ENCODE data around the gene SMIM3. TPM values are rescaled to one million over a fixed set of nuclear protein-coding genes. Genes with fewer than 3 reads are reported as not detected.

Gene SMIM3
- polyA plus RNA-seq, 2 of the 4 experiments (the other 2 are of a cell fraction): 4.5 to 4.6 TPM

DNA sequence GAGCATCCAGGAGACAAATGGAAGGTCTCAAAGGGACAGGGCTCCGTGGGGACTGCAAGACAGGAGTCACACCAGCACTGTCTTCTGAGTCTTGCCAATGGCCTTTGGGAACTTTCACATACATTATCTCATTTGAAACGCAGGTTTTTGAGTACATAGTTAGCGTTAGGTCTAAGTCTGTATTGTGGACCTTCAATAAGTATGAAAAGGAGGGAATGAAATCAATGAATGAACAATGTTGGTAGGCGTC lies 19.3 kb upstream of the SMIM3 start:
- FAIRE-seq: no peak
- ChIA-PET CTCF (interaction anchor here (1.9 to 2.2 kb wide), 2 partner anchors 18 to 20 kb away, joined by 7 to 8 read pairs; partner anchors contain the start of gene SMIM3), POLR2A (interaction anchor here (0.9 to 1.4 kb wide), 4 partner anchors 18 to 59 kb away, joined by 3 to 22 read pairs (median 8); partner anchors contain the start of genes RBM22 and SMIM3)
- Histone ChIP-seq H3K4me1 (peaks cover 9% of the 10 kb centered on the region), H3K27ac (peak overlapping the region; percentile 91 to 93), H3K4me2 (peak overlapping the region; percentile 74), H3K9me3 (no peaks in the 10 kb centered on the region), H3K4me3 (peak overlapping the region; percentile 58)
- ATAC-seq: peak; percentile 23 to 55
- DNase-seq (ENCODE audit: low read depth in 1 of 2, low spot score in 1 of 2): no peak
- WGBS (ENCODE audit: missing lambda C conversion rate): 63% methylated on average over 4 of the region's 4 CpGs
- TF ChIP-seq MYC (IDR thresholded peaks at IDR 0.05; ENCODE audit: borderline replicate concordance, low read length) (no peak), ZC3H11A (IDR thresholded peaks at IDR 0.05) (no peak), JUN (IDR thresholded peaks at IDR 0.05) (no peak), TFCP2L1 (CRISPR knock-in tag; IDR thresholded peaks at IDR 0.05) (no peak), SMC3 (IDR thresholded peaks at IDR 0.05) (no peak), NR3C1 (IDR thresholded peaks at IDR 0.05) (no peak), HDAC2 (IDR thresholded peaks at IDR 0.05) (no peak), HOXA7 (CRISPR knock-in tag; IDR thresholded peaks at IDR 0.05) (no peak), KDM5A (IDR thresholded peaks at IDR 0.05) (no peak), NPAS2 (CRISPR knock-in tag; IDR thresholded peaks at IDR 0.05; ENCODE audit: borderline replicate concordance) (no peak), RARB (CRISPR knock-in tag; IDR thresholded peaks at IDR 0.05) (no peak), EHMT2 (IDR thresholded peaks at IDR 0.05; ENCODE audit: low read depth) (no peak), EP300 (IDR thresholded peaks at IDR 0.05) (no peak), HEYL (CRISPR knock-in tag; IDR thresholded peaks at IDR 0.05) (no peak)
- TF ChIP-seq, protein P1, sequence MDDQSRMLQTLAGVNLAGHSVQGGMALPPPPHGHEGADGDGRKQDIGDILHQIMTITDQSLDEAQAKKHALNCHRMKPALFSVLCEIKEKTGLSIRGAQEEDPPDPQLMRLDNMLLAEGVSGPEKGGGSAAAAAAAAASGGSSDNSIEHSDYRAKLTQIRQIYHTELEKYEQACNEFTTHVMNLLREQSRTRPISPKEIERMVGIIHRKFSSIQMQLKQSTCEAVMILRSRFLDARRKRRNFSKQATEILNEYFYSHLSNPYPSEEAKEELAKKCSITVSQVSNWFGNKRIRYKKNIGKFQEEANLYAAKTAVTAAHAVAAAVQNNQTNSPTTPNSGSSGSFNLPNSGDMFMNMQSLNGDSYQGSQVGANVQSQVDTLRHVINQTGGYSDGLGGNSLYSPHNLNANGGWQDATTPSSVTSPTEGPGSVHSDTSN (IDR thresholded peaks at IDR 0.05): no peak
- TF ChIP-seq, protein P2, sequence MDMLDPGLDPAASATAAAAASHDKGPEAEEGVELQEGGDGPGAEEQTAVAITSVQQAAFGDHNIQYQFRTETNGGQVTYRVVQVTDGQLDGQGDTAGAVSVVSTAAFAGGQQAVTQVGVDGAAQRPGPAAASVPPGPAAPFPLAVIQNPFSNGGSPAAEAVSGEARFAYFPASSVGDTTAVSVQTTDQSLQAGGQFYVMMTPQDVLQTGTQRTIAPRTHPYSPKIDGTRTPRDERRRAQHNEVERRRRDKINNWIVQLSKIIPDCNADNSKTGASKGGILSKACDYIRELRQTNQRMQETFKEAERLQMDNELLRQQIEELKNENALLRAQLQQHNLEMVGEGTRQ (IDR thresholded peaks at IDR 0.05): no peak
- TF ChIP-seq, protein P3, sequence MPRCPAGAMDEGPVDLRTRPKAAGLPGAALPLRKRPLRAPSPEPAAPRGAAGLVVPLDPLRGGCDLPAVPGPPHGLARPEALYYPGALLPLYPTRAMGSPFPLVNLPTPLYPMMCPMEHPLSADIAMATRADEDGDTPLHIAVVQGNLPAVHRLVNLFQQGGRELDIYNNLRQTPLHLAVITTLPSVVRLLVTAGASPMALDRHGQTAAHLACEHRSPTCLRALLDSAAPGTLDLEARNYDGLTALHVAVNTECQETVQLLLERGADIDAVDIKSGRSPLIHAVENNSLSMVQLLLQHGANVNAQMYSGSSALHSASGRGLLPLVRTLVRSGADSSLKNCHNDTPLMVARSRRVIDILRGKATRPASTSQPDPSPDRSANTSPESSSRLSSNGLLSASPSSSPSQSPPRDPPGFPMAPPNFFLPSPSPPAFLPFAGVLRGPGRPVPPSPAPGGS (IDR thresholded peaks at IDR 0.05): no peak
- TF ChIP-seq, protein P4, sequence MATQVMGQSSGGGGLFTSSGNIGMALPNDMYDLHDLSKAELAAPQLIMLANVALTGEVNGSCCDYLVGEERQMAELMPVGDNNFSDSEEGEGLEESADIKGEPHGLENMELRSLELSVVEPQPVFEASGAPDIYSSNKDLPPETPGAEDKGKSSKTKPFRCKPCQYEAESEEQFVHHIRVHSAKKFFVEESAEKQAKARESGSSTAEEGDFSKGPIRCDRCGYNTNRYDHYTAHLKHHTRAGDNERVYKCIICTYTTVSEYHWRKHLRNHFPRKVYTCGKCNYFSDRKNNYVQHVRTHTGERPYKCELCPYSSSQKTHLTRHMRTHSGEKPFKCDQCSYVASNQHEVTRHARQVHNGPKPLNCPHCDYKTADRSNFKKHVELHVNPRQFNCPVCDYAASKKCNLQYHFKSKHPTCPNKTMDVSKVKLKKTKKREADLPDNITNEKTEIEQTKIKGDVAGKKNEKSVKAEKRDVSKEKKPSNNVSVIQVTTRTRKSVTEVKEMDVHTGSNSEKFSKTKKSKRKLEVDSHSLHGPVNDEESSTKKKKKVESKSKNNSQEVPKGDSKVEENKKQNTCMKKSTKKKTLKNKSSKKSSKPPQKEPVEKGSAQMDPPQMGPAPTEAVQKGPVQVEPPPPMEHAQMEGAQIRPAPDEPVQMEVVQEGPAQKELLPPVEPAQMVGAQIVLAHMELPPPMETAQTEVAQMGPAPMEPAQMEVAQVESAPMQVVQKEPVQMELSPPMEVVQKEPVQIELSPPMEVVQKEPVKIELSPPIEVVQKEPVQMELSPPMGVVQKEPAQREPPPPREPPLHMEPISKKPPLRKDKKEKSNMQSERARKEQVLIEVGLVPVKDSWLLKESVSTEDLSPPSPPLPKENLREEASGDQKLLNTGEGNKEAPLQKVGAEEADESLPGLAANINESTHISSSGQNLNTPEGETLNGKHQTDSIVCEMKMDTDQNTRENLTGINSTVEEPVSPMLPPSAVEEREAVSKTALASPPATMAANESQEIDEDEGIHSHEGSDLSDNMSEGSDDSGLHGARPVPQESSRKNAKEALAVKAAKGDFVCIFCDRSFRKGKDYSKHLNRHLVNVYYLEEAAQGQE (IDR thresholded peaks at IDR 0.05): no peak
- TF ChIP-seq, protein P5, sequence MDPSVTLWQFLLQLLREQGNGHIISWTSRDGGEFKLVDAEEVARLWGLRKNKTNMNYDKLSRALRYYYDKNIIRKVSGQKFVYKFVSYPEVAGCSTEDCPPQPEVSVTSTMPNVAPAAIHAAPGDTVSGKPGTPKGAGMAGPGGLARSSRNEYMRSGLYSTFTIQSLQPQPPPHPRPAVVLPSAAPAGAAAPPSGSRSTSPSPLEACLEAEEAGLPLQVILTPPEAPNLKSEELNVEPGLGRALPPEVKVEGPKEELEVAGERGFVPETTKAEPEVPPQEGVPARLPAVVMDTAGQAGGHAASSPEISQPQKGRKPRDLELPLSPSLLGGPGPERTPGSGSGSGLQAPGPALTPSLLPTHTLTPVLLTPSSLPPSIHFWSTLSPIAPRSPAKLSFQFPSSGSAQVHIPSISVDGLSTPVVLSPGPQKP (IDR thresholded peaks at IDR 0.05; ENCODE audit: low read depth, low read length): no peak
- TF ChIP-seq, protein P6, sequence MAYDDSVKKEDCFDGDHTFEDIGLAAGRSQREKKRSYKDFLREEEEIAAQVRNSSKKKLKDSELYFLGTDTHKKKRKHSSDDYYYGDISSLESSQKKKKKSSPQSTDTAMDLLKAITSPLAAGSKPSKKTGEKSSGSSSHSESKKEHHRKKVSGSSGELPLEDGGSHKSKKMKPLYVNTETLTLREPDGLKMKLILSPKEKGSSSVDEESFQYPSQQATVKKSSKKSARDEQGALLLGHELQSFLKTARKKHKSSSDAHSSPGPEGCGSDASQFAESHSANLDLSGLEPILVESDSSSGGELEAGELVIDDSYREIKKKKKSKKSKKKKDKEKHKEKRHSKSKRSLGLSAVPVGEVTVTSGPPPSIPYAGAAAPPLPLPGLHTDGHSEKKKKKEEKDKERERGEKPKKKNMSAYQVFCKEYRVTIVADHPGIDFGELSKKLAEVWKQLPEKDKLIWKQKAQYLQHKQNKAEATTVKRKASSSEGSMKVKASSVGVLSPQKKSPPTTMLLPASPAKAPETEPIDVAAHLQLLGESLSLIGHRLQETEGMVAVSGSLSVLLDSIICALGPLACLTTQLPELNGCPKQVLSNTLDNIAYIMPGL (CRISPR knock-in tag; IDR thresholded peaks at IDR 0.05; ENCODE audit: borderline replicate concordance): no peak

All from A549 (cell line).